ENCODE data around the gene ADAMTS8.

ADAMTS8 gene

DNA sequence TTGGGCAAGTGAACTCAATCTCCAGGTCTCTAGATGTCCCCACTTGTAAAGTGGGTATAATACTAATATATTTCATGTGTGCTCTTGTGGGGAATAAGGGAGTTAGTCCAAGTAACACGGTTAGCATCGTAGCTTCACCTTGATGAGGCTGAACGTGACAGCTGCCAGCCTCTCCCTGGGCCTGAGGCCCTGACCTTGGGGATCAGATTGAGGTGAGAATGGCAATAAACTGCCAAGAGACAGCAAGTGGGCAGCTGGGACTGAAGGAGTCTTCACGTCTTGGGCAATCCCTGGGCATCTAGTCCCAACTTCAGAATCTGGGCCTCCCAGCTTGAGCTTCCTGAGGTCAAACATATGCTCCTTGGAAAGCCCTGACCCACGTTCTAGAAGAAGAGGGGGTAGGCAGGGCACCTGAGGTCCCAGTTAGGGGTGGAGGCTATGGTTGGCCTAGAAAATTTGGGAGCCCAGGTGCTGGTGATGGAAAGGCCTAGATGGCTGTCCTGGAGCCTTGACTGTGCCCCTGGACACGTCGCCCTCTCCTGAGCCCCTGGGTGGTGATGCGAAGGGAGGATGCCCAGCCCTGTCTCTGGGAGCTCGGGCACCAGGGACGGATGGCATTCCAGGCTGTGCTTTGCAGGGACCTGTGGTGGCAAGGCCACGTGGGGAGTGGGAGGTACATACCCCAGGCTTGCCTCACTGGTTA, 43.5 kb upstream of the ADAMTS8 start:
- Histone ChIP-seq H3K9me3 (ENCODE audit: insufficient read depth, low read depth, low read length) (no peaks in the 10 kb centered on the region), H3K4me1 (ENCODE audit: insufficient read depth, low read length) (no peaks in the 10 kb centered on the region), H3K36me3 (ENCODE audit: insufficient read depth, low read length) (no peaks in the 10 kb centered on the region; the same call in 1 of the 2 replicates), H3K27me3 (ENCODE audit: insufficient read depth, low read length) (no peaks in the 10 kb centered on the region), H3K27ac (ENCODE audit: low read depth, low read length) (no peak overlapping the region), H3K9ac (ENCODE audit: low read depth, low read length) (no peak overlapping the region), H3K4me3 (ENCODE audit: low read length) (no peak overlapping the region)
- 94% methylated on average over 11 of the region's 11 CpGs for WGBS

DNA sequence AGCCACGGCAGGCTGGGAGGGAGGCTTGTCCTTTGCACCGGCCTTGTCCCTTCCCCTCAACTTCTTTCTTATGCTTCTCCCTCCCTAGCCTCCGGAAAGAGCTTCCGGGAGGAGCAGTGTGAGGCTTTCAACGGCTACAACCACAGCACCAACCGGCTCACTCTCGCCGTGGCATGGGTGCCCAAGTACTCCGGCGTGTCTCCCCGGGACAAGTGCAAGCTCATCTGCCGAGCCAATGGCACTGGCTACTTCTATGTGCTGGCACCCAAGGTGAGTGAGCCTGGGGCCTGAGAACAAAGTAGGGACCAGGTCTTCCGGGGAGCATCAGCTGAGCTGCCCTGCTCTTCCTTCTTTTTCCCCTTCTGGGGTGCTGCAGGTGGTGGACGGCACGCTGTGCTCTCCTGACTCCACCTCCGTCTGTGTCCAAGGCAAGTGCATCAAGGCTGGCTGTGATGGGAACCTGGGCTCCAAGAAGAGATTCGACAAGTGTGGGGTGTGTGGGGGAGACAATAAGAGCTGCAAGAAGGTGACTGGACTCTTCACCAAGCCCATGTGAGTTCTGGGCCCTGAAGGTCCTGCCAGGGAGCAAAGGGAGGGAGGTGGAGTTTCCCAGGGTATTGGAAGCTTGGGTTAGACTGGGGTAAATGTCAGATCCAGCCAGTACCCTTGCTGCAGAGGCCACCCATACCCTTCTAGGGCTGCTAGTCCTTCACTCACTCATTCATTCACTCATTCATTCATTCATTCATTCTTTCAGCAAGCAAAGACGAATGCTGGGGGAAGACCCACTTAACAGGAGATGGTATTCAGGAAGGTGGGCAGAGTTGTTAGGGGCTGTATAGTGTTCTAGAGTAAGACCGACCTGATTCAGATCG, 42.7 kb upstream of the ADAMTS8 start:
- Histone ChIP-seq H3K9ac (ENCODE audit: low read depth, low read length) (no peak overlapping the region), H3K36me3 (ENCODE audit: insufficient read depth, low read length) (no peaks in the 10 kb centered on the region; the same call in 1 of the 2 replicates), H3K9me3 (ENCODE audit: insufficient read depth, low read depth, low read length) (no peaks in the 10 kb centered on the region), H3K4me3 (ENCODE audit: low read length) (no peak overlapping the region), H3K27ac (ENCODE audit: low read depth, low read length) (no peak overlapping the region), H3K4me1 (ENCODE audit: insufficient read depth, low read length) (no peaks in the 10 kb centered on the region), H3K27me3 (ENCODE audit: insufficient read depth, low read length) (no peaks in the 10 kb centered on the region)
- WGBS = 91% methylated on average over 20 of the region's 20 CpGs

DNA sequence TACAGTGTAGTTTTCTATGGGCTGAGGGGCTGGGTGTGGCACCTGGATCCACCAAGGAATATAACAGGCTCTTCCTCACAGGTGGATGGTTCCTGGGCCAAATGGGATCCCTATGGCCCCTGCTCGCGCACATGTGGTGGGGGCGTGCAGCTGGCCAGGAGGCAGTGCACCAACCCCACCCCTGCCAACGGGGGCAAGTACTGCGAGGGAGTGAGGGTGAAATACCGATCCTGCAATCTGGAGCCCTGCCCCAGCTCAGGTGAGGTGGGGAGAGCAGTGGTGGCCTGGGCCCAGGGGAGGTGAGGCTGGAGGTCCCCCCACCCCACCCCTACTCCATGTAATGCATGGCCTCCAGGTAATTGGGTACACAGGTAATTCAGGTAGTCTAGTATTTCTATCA, 40.8 kb upstream of the ADAMTS8 start:
- WGBS = 96% methylated on average over 6 of the region's 6 CpGs
- no peak overlapping the region for H3K9ac ChIP-seq (ENCODE audit: low read depth, low read length)

DNA sequence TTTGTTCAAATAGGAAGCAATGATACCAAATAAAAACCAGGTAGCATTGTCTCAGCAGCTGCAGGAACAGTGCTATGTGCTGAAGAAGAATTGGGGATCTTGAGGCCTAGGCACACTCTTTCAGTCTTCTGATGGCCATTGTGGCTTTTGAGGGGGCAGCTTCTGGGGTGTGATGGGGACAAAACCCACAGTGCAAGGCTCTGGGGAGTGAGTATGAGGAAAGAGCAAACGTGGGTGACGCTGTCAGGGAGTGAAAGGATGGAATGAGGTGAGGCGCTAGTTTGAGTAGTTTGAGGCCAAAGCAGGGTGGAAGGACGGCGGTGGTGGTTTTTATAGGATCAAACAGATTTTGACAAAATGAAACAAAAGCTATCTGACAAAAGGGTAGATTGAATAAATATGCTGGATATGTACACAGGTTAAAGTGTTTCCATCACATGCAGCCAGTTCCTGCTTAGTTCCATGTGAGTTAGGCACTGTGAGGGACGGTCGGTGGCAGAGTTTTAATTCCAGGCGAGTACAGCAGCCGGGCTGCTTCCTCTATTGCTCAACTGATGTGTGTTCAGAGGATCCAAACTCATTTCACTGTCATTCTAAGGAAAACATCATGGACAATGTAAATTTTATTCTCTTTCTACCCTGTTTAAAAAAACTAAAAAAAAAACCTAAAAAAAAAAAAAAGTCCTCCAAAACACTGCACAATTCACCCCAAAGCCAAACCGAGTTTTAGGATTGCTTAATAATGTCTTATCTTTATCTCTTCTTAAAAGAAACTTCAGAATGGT, 38.9 kb upstream of the ADAMTS8 start:
- Histone ChIP-seq H3K27me3 (ENCODE audit: insufficient read depth, low read length) (no peaks in the 10 kb centered on the region), H3K27ac (ENCODE audit: low read depth, low read length) (no peak overlapping the region), H3K4me1 (ENCODE audit: insufficient read depth, low read length) (no peaks in the 10 kb centered on the region), H3K9me3 (ENCODE audit: insufficient read depth, low read depth, low read length) (no peaks in the 10 kb centered on the region), H3K9ac (ENCODE audit: low read depth, low read length) (no peak overlapping the region), H3K4me3 (ENCODE audit: low read length) (no peak overlapping the region), H3K36me3 (ENCODE audit: insufficient read depth, low read length) (no peaks in the 10 kb centered on the region; the same call in 1 of the 2 replicates)
- 94% methylated on average over 10 of the region's 10 CpGs for WGBS

More for the DNA sequence above, 40.8 kb upstream of the ADAMTS8 start:
- no peaks in the 10 kb centered on the region; the same call in 1 of the 2 replicates for H3K36me3 ChIP-seq (ENCODE audit: insufficient read depth, low read length)
- no peaks in the 10 kb centered on the region for H3K27me3 ChIP-seq (ENCODE audit: insufficient read depth, low read length)
- H3K4me3 ChIP-seq (ENCODE audit: low read length) = no peak overlapping the region
- H3K4me1 ChIP-seq (ENCODE audit: insufficient read depth, low read length) = no peaks in the 10 kb centered on the region
- H3K27ac ChIP-seq (ENCODE audit: low read depth, low read length) = no peak overlapping the region
- no peaks in the 10 kb centered on the region for H3K9me3 ChIP-seq (ENCODE audit: insufficient read depth, low read depth, low read length)

DNA sequence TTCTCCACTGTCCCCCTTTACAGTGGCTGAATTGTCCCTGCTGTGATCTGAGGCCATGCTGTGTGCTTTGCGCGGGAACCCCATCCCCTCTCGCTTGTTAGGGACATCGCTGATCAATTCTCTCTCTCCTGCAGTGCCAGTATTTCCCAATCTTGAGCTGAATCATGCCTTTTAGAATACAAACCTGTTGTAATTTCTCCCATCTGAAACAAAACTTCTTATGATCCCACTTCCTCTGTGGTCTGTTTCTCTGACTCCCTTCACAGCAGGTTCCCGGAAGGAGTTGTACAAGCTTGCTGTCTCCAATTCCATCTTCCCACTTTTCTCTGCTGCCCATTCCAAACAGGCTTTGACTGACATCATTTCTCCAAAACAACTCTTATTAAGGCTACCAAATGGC, 36.9 kb upstream of the ADAMTS8 start:
- Histone ChIP-seq H3K4me3 (ENCODE audit: low read length) (no peak overlapping the region), H3K27me3 (ENCODE audit: insufficient read depth, low read length) (no peaks in the 10 kb centered on the region), H3K9ac (ENCODE audit: low read depth, low read length) (no peak overlapping the region), H3K36me3 (ENCODE audit: insufficient read depth, low read length) (no peaks in the 10 kb centered on the region; the same call in 1 of the 2 replicates), H3K9me3 (ENCODE audit: insufficient read depth, low read depth, low read length) (no peaks in the 10 kb centered on the region), H3K4me1 (ENCODE audit: insufficient read depth, low read length) (no peaks in the 10 kb centered on the region), H3K27ac (ENCODE audit: low read depth, low read length) (no peak overlapping the region)
- WGBS = 93% methylated on average over 5 of the region's 5 CpGs

DNA sequence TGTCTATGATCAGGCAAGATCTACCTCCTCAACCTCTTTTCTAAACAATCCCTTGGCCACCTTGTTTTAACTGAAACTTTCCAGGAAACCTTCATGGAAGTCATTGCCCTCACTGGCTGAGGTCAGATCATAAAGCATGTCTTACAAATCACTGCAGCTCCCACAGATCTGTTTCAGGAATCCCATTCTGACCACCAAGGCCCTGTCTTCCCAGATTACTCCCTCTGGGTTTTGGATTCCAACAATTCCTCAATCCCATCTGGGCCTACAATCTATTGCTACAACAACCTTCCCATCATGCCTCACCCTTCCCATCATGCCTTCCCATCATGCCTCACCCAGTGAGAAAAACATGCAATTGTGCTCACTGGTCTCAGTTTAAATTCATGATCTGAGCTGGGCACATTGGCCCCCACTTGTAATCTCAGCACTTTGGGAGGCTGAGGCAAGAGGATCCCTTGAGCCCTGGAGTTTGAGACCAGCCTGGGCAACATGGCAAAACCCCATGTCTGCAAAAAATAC, 35.9 kb upstream of the ADAMTS8 start:
- Histone ChIP-seq H3K9me3 (ENCODE audit: insufficient read depth, low read depth, low read length) (no peaks in the 10 kb centered on the region), H3K27me3 (ENCODE audit: insufficient read depth, low read length) (no peaks in the 10 kb centered on the region), H3K27ac (ENCODE audit: low read depth, low read length) (no peak overlapping the region), H3K36me3 (ENCODE audit: insufficient read depth, low read length) (no peaks in the 10 kb centered on the region), H3K4me3 (ENCODE audit: low read length) (no peak overlapping the region), H3K4me1 (ENCODE audit: insufficient read depth, low read length) (no peaks in the 10 kb centered on the region), H3K9ac (ENCODE audit: low read depth, low read length) (no peak overlapping the region)

DNA sequence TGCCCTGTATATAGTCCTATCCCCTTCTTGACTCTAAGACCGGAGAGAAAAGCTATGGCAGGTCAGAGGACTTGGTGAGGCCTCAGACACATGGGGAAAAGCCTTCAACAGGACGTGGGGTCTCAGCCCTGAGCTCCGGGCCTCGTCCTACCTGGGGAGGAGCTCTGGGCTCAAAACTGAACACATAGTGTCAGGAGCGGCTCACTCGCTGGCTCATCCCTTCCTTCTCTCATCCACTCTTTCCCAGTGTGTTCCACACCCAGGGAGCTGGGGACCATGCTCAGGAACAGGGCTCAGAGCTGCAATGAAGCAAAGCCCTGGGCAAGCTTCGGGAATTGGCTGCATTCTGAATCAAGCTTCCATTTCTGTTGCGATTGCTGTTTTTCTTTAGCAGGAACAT, 34.5 kb upstream of the ADAMTS8 start:
- H3K4me3 ChIP-seq (ENCODE audit: low read length) = no peak overlapping the region
- no peaks in the 10 kb centered on the region for H3K36me3 ChIP-seq (ENCODE audit: insufficient read depth, low read length)
- H3K27me3 ChIP-seq (ENCODE audit: insufficient read depth, low read length) = no peaks in the 10 kb centered on the region
- 91% methylated on average over 8 of the region's 8 CpGs for WGBS
- H3K4me1 ChIP-seq (ENCODE audit: insufficient read depth, low read length) = no peaks in the 10 kb centered on the region
- no peak overlapping the region for H3K27ac ChIP-seq (ENCODE audit: low read depth, low read length)
- H3K9me3 ChIP-seq (ENCODE audit: insufficient read depth, low read depth, low read length) = no peaks in the 10 kb centered on the region
- H3K9ac ChIP-seq (ENCODE audit: low read depth, low read length) = no peak overlapping the region

DNA sequence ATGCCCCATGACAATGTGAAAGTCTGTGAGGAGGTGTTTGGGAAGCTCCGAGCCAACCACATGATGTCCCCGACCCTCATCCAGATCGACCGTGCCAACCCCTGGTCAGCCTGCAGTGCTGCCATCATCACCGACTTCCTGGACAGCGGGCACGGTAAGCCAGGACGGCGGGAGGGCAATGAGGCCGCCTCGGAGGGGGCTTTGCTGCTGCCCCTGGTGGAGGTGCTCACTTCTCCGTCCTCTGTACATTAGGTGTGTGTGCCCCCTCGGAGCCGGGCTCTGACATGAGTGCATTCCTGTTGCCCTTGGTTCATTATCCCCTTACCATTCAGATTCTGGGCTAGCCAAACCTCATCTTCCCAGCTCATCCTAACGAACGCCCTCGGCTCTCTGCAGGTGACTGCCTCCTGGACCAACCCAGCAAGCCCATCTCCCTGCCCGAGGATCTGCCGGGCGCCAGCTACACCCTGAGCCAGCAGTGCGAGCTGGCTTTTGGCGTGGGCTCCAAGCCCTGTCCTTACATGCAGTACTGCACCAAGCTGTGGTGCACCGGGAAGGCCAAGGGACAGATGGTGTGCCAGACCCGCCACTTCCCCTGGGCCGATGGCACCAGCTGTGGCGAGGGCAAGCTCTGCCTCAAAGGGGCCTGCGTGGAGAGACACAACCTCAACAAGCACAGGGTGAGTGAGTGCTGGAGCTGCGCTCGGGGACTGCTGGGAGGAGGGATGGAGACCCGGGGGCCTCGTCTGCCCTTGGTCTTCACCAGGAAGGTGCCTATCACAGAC, 33.9 kb upstream of the ADAMTS8 start:
- Histone ChIP-seq H3K27ac (ENCODE audit: low read depth, low read length) (no peak overlapping the region), H3K4me3 (ENCODE audit: low read length) (no peak overlapping the region), H3K9me3 (ENCODE audit: insufficient read depth, low read depth, low read length) (no peaks in the 10 kb centered on the region), H3K9ac (ENCODE audit: low read depth, low read length) (no peak overlapping the region), H3K4me1 (ENCODE audit: insufficient read depth, low read length) (no peaks in the 10 kb centered on the region), H3K27me3 (ENCODE audit: insufficient read depth, low read length) (no peaks in the 10 kb centered on the region; the same call in 1 of the 2 replicates), H3K36me3 (ENCODE audit: insufficient read depth, low read length) (no peaks in the 10 kb centered on the region)
- WGBS = 95% methylated on average over 31 of the region's 31 CpGs

DNA sequence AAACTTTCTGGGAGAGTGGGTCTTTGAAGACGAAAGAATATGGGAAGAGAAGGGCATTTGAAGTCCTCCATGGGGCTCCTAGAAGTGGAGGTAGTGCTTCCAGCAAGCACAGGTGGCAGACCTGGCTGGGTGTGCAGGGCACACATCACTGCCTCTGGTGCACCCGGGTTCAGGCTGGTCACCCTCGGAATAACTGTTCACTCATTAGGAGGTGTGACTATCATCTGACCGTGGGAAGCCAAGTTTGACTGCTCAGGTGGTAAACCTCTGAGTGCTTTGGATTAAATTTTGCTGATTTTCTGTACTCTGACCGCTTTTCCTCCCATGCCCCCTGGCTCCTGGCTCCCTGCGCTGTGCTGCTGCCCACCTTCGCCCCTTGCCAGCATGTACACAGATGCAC, 31.1 kb upstream of the ADAMTS8 start:
- no peaks in the 10 kb centered on the region for H3K4me1 ChIP-seq (ENCODE audit: insufficient read depth, low read length)
- H3K36me3 ChIP-seq (ENCODE audit: insufficient read depth, low read length) = no peaks in the 10 kb centered on the region
- H3K9ac ChIP-seq (ENCODE audit: low read depth, low read length) = no peak overlapping the region
- H3K9me3 ChIP-seq (ENCODE audit: insufficient read depth, low read depth, low read length) = no peaks in the 10 kb centered on the region
- H3K27me3 ChIP-seq (ENCODE audit: insufficient read depth, low read length) = peaks cover 14% of the 10 kb centered on the region
- H3K27ac ChIP-seq (ENCODE audit: low read depth, low read length) = no peak overlapping the region
- WGBS = 94% methylated on average over 7 of the region's 7 CpGs
- no peak overlapping the region for H3K4me3 ChIP-seq (ENCODE audit: low read length)

DNA sequence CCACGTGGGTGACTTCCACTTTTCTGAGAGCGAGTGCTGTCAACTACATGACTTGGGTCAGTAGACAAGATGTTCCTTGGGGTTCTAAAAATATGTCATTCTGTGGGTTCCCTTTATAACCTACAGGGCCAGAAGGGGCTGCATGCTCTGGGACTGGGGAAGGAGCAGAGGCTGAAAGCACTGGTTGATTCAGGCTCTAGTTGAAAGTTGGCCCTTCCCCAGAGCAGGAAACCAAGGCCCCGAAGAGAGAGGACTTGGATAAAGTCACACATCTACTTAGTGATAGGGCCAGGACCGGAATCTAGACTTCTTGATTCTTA, 30.0 kb upstream of the ADAMTS8 start:
- WGBS = 92% methylated on average over 4 of the region's 4 CpGs
- H3K9ac ChIP-seq (ENCODE audit: low read depth, low read length) = no peak overlapping the region
- H3K4me3 ChIP-seq (ENCODE audit: low read length) = no peak overlapping the region
- no peaks in the 10 kb centered on the region for H3K9me3 ChIP-seq (ENCODE audit: insufficient read depth, low read depth, low read length)
- H3K27ac ChIP-seq (ENCODE audit: low read depth, low read length) = no peak overlapping the region
- no peaks in the 10 kb centered on the region for H3K36me3 ChIP-seq (ENCODE audit: insufficient read depth, low read length)
- peaks cover 25% of the 10 kb centered on the region for H3K27me3 ChIP-seq (ENCODE audit: insufficient read depth, low read length)
- H3K4me1 ChIP-seq (ENCODE audit: insufficient read depth, low read length) = no peaks in the 10 kb centered on the region

Measured in HUES64 (cell line).